WTC11 (cell line): ENCODE measurements around the gene TSPAN1. TPM values are rescaled to one million over a fixed set of nuclear protein-coding genes. Genes with fewer than 3 reads are reported as not detected.

Experiments used
- ATAC-seq: fragments of 200-7000 bp; cut with Tn5 transposase; 2 replicates; pipeline ENCODE4 v1.10.0; 2021; ENCODE audit warnings: mild to moderate bottlenecking, moderate library complexity
- CTCF ChIA-PET: fragments of 300-600 bp; sonication (Branson Sonifier 250); formaldehyde crosslinking; loops from one replicate; lab custom pipeline; 2021; ENCODE audit warnings: antibody characterized with exemption; lab: Charles Lee
- POLR2A ChIA-PET: fragments of 350-600 bp; sonication (Branson Sonifier 250); formaldehyde crosslinking; loops from one replicate; lab custom pipeline; 2021; ENCODE audit warnings: antibody characterized with exemption; lab: Charles Lee
- DNase-seq: peaks from one replicate; pipeline ENCODE4 v3.0.0; 2021; ENCODE audit warnings: low spot score
- H3K27ac Mint-ChIP-seq: 2 replicates; pipeline ENCODE4 v1.8.0; 2021; ENCODE audit warnings: mixed read lengths
- H3K27me3 Mint-ChIP-seq: 2 replicates; pipeline ENCODE4 v1.8.0; 2021; ENCODE audit warnings: low read depth, mild to moderate bottlenecking, moderate library complexity, mixed read lengths
- H3K36me3 Mint-ChIP-seq: 2 replicates; pipeline ENCODE4 v1.8.0; 2021; ENCODE audit warnings: mixed read lengths
- H3K4me1 Mint-ChIP-seq: 2 replicates; pipeline ENCODE4 v1.8.0; 2022; ENCODE audit warnings: mixed read lengths
- H3K4me3 Mint-ChIP-seq: 2 replicates; pipeline ENCODE4 v1.8.0; 2021; ENCODE audit warnings: mild to moderate bottlenecking, moderate library complexity, mixed read lengths
- H3K9me3 Mint-ChIP-seq: 2 replicates; pipeline ENCODE4 v1.8.0; 2021; ENCODE audit warnings: mixed read lengths
- ATF1 ChIP-seq: sonication (generic); formaldehyde crosslinking; IDR thresholded peaks from 2 replicates; pipeline ENCODE4 v1.8.1; 2023; ENCODE audit warnings: mild to moderate bottlenecking, moderate library complexity, missing genetic modification reagents
- ETV6 ChIP-seq: sonication (generic); formaldehyde crosslinking; IDR thresholded peaks from 2 replicates; pipeline ENCODE4 v1.8.1; 2022; ENCODE audit warnings: mild to moderate bottlenecking, missing genetic modification reagents
- FOXK1 ChIP-seq: sonication (generic); formaldehyde crosslinking; IDR thresholded peaks from 2 replicates; pipeline ENCODE4 v1.8.0; 2022; ENCODE audit warnings: mild to moderate bottlenecking, moderate library complexity, missing genetic modification reagents
- FOXP4 ChIP-seq: sonication (generic); formaldehyde crosslinking; IDR thresholded peaks from 2 replicates; pipeline ENCODE4 v1.8.0; 2022; ENCODE audit warnings: mild to moderate bottlenecking, missing genetic modification reagents
- GRHL2 ChIP-seq: fragments of 250-450 bp; sonication (Bioruptor Pico); IDR thresholded peaks from 2 replicates; pipeline ENCODE4 v1.8.0; 2022; ENCODE audit warnings: mild to moderate bottlenecking, moderate library complexity; ENCODE audit not compliant: insufficient replicate concordance, severe bottlenecking
- KAT7 ChIP-seq: sonication (generic); formaldehyde crosslinking; IDR thresholded peaks from 2 replicates; pipeline ENCODE4 v1.8.1; 2023; ENCODE audit warnings: missing genetic modification reagents, mild to moderate bottlenecking, borderline replicate concordance
- NFATC4 ChIP-seq: fragments of 250-450 bp; sonication (Bioruptor Pico); IDR thresholded peaks from 2 replicates; pipeline ENCODE4 v1.9.0; 2021; ENCODE audit warnings: mild to moderate bottlenecking
- NFE2L1 ChIP-seq: sonication (generic); formaldehyde crosslinking; IDR thresholded peaks from 2 replicates; pipeline ENCODE4 v1.8.1; 2023; ENCODE audit warnings: missing genetic modification reagents
- NFYB ChIP-seq: sonication (generic); formaldehyde crosslinking; conservative IDR thresholded peaks from 2 replicates; pipeline ENCODE4 v1.8.0; 2022; ENCODE audit warnings: low read depth, missing genetic modification reagents
- NR1H2 ChIP-seq: sonication (generic); formaldehyde crosslinking; IDR thresholded peaks from 2 replicates; pipeline ENCODE4 v1.9.0; 2021; ENCODE audit warnings: mild to moderate bottlenecking, moderate library complexity, missing genetic modification reagents
- NR3C1 ChIP-seq: sonication (generic); formaldehyde crosslinking; conservative IDR thresholded peaks from 2 replicates; pipeline ENCODE4 v1.8.1; 2023; ENCODE audit warnings: low read depth, mild to moderate bottlenecking, missing genetic modification reagents
- ZNF416 ChIP-seq: fragments of 250-450 bp; sonication (Bioruptor Pico); IDR thresholded peaks from 2 replicates; pipeline ENCODE4 v1.9.0; 2021; ENCODE audit warnings: mild to moderate bottlenecking, inconsistent platforms
- ZNF532 ChIP-seq: fragments of 250-450 bp; sonication (Bioruptor Pico); IDR thresholded peaks from 2 replicates; pipeline ENCODE4 v1.9.0; 2021; ENCODE audit warnings: mild to moderate bottlenecking, borderline replicate concordance
- ZNF671 ChIP-seq: fragments of 250-450 bp; sonication (Bioruptor Pico); IDR thresholded peaks from 2 replicates; pipeline ENCODE4 v1.8.0; 2021; ENCODE audit warnings: mild to moderate bottlenecking
- total RNA-seq: library from RNA; stranded (reverse); gene quantifications from 3 replicates; pipeline ENCODE4 v1.2.3, GENCODE V29; 2021
- TF ChIP-seq, protein P1 (sequence below): fragments of 250-450 bp; sonication (Bioruptor Pico); IDR thresholded peaks from 2 replicates; pipeline ENCODE4 v2.1.2; 2022; ENCODE audit warnings: mild to moderate bottlenecking, moderate library complexity
- TF ChIP-seq, protein P2 (sequence below): fragments of 250-450 bp; sonication (Bioruptor Pico); conservative IDR thresholded peaks from 2 replicates; pipeline ENCODE4 v1.9.0; 2021; ENCODE audit warnings: mild to moderate bottlenecking
- TF ChIP-seq, protein P3 (sequence below): sonication (generic); formaldehyde crosslinking; IDR thresholded peaks from 2 replicates; pipeline ENCODE4 v1.8.0; 2022; ENCODE audit warnings: mild to moderate bottlenecking, missing genetic modification reagents
- TF ChIP-seq, protein P4 (sequence below): sonication (generic); formaldehyde crosslinking; conservative IDR thresholded peaks from 2 replicates; pipeline ENCODE4 v1.8.1; 2022; ENCODE audit warnings: mild to moderate bottlenecking, missing genetic modification reagents
- TF ChIP-seq, protein P5 (sequence below): fragments of 250-450 bp; sonication (Bioruptor Pico); IDR thresholded peaks from 2 replicates; pipeline ENCODE4 v1.9.0; 2021; ENCODE audit warnings: moderate library complexity, mild to moderate bottlenecking, inconsistent platforms, borderline replicate concordance

The TSPAN1 gene
- total RNA-seq, 1 experiment from 2014 or later, result 0.50 TPM

DNA sequence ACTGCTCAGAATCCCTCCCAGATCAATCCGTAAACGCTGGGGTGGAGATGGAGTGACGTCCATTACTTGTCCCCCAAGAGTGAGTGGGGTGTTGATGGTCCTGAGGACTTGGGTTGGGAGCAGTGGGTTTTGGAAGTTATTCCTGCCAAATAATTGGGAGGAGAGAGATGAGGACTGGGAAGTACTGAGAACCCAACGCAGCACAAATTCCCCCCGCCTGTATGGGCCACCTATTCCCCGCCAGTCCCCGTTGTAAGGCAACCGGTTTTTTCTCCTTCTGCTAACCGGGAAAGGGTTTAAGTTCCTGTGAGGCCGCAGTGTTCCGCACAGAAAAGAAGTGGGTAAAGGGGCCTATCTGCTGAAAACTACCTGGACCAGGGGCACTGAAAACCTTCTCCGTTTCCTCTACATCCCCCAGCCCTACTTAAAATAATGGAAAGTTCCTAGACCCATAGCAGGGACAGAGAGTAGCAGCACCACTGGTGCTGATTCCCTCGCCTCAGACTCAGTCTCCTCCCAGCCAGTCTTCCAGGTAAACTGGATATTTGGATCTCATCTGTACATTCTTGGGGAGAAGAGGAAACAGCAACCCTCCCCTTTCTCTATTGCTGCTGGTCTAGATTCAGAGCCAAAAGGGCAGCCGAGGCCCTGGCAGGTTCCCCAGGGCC lies 29.0 kb downstream of the TSPAN1 start (continued):
- TF ChIP-seq, protein P1, sequence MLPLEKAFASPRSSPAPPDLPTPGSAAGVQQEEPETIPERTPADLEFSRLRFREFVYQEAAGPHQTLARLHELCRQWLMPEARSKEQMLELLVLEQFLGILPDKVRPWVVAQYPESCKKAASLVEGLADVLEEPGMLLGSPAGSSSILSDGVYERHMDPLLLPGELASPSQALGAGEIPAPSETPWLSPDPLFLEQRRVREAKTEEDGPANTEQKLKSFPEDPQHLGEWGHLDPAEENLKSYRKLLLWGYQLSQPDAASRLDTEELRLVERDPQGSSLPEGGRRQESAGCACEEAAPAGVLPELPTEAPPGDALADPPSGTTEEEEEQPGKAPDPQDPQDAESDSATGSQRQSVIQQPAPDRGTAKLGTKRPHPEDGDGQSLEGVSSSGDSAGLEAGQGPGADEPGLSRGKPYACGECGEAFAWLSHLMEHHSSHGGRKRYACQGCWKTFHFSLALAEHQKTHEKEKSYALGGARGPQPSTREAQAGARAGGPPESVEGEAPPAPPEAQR (CRISPR knock-in tag), result no peak
- TF ChIP-seq KAT7 (CRISPR knock-in tag) (no peak), NFE2L1 (no peak), FOXP4 (CRISPR knock-in tag) (no peak), NFATC4 (CRISPR knock-in tag) (no peak), ATF1 (CRISPR knock-in tag) (no peak), ZNF532 (CRISPR knock-in tag) (no peak), ZNF416 (CRISPR knock-in tag) (no peak)
- TF ChIP-seq, all 79 proteins: peak for 0

- H3K27me3 Mint-ChIP-seq, result no peaks in the 10 kb centered on the region; the same call in 1 of the 2 replicates
- DNase-seq (no peak), ATAC-seq (no peak)
- H3K27ac Mint-ChIP-seq, result no peak overlapping the region
- H3K4me3 Mint-ChIP-seq, result peak overlapping the region; percentile 81
- peaks cover 26% of the 10 kb centered on the region for H3K4me1 Mint-ChIP-seq
- ChIA-PET CTCF (interaction anchor here (1.4 to 7.2 kb wide), 2 partner anchors 20 to 23 kb away, joined by 4 to 67 read pairs; no protein-coding TSS in a partner anchor), POLR2A (no interaction called here)
- H3K36me3 Mint-ChIP-seq, result no peaks in the 10 kb centered on the region
- no peak for TF ChIP-seq ETV6 (CRISPR knock-in tag)
- no peak for TF ChIP-seq GRHL2 (CRISPR knock-in tag)
- TF ChIP-seq, protein P2, sequence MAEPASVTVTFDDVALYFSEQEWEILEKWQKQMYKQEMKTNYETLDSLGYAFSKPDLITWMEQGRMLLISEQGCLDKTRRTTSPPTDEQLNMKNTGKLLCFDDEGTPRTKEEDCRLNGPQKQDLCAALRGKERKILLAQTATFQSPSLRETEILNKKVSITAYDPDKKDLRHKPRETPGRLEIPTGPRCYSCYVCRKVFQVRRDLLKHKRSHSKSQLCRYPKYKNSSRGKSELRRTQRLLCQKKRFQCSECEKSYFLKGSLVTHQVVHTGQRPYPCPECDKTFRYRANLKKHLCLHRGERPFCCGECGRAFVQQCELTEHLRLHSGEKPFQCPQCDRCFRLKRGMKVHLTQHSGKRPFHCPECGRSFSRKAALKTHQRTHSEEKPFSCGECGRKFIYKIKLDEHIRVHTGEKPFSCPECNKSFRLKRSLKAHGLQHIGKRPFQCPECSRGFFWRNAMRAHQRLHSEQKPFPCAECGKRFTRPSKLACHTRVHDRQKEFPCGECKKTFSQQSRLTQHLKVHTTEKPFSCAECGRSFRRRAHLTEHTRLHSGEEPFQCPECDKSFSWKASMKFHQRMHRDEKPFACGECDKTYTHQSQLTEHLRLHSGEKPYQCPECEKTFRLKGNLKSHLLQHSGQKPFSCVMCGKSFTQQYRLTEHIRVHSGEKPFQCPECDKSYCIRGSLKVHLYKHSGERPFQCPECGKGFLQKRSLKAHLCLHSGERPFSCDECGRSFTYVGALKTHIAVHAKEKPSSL, result no peak
- no peaks in the 10 kb centered on the region for H3K9me3 Mint-ChIP-seq
These were observed 29.5 kb downstream of the TSPAN1 start for GRCh38 chr1:46204406-46204742.

DNA sequence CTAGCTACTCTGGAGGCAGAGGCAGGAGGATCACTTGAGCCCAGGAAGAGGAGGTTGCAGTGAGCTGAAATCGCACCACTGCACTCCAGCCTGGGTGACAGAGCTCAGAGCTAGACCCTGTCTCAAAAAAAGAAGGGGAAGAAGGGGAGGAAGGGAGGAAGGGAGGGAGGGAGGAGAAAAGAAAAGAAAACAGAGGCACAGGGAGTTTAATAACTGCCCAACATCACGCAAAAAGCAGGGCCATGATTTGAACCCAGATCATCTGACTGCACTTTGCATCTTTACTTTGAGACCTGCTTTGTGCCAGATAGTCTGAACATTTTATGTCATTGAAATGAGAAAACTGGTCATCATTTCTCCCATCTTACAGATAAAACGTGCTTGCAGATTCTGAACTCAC lies 30.3 kb downstream of the TSPAN1 start:
- no peaks in the 10 kb centered on the region for H3K9me3 Mint-ChIP-seq
- DNase-seq, result no peak
- peak overlapping the region; percentile 24; the same call in 1 of the 2 replicates for H3K4me3 Mint-ChIP-seq
- H3K36me3 Mint-ChIP-seq, result no peaks in the 10 kb centered on the region
- ATAC-seq, result no peak
- POLR2A ChIA-PET, result no interaction called here
- CTCF ChIA-PET, result interaction anchor here (7.2 kb wide), 1 partner anchor 19 kb away, joined by 67 read pairs; no protein-coding TSS in a partner anchor
- H3K4me1 Mint-ChIP-seq, result peaks cover 24% of the 10 kb centered on the region
- H3K27me3 Mint-ChIP-seq, result no peaks in the 10 kb centered on the region; the same call in 1 of the 2 replicates
- H3K27ac Mint-ChIP-seq, result no peak overlapping the region
- TF ChIP-seq, protein P1 (CRISPR knock-in tag), result no peak
- TF ChIP-seq NR1H2 (CRISPR knock-in tag), result no peak
- no peak for TF ChIP-seq NR3C1
- TF ChIP-seq ZNF671 (CRISPR knock-in tag), result no peak
- TF ChIP-seq NFYB (CRISPR knock-in tag), result no peak
- no peak for TF ChIP-seq FOXK1 (CRISPR knock-in tag)
- TF ChIP-seq, protein P3, sequence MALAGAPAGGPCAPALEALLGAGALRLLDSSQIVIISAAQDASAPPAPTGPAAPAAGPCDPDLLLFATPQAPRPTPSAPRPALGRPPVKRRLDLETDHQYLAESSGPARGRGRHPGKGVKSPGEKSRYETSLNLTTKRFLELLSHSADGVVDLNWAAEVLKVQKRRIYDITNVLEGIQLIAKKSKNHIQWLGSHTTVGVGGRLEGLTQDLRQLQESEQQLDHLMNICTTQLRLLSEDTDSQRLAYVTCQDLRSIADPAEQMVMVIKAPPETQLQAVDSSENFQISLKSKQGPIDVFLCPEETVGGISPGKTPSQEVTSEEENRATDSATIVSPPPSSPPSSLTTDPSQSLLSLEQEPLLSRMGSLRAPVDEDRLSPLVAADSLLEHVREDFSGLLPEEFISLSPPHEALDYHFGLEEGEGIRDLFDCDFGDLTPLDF (CRISPR knock-in tag), result no peak
- TF ChIP-seq, protein P4, sequence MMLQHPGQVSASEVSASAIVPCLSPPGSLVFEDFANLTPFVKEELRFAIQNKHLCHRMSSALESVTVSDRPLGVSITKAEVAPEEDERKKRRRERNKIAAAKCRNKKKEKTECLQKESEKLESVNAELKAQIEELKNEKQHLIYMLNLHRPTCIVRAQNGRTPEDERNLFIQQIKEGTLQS, result no peak
- TF ChIP-seq, protein P5, sequence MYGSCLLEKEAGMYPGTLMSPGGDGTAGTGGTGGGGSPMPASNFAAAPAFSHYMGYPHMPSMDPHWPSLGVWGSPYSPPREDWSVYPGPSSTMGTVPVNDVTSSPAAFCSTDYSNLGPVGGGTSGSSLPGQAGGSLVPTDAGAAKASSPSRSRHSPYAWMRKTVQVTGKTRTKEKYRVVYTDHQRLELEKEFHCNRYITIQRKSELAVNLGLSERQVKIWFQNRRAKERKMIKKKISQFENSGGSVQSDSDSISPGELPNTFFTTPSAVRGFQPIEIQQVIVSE (CRISPR knock-in tag), result no peak
